Memory B cell (primary cell): Measurements from ENCODE around the gene YTHDC2.

Experiments
- ATAC-seq: fragments of 150-1000 bp; cut with Tn5 transposase; 2 replicates; pipeline ENCODE4 v1.10.0; 2021; ENCODE audit warnings: low read depth, mild to moderate bottlenecking, moderate library complexity
- DNase-seq, 2 donors: peaks; one replicate each; pipeline ENCODE4 v3.0.0; 2022; ENCODE audit warnings: low spot score in 2 of 2
- H3K27ac Mint-ChIP-seq: one replicate; pipeline ENCODE4 v1.8.0; 2022; ENCODE audit warnings: mild to moderate bottlenecking, moderate library complexity, mixed read lengths
- H3K27me3 Mint-ChIP-seq: one replicate; pipeline ENCODE4 v1.8.0; 2022; ENCODE audit warnings: mixed read lengths
- H3K36me3 Mint-ChIP-seq: one replicate; pipeline ENCODE4 v1.8.0; 2022; ENCODE audit warnings: mild to moderate bottlenecking, mixed read lengths
- H3K4me1 Mint-ChIP-seq: one replicate; pipeline ENCODE4 v1.8.0; 2022; ENCODE audit warnings: mixed read lengths
- H3K4me3 Mint-ChIP-seq: one replicate; pipeline ENCODE4 v1.8.0; 2022; ENCODE audit warnings: mild to moderate bottlenecking, moderate library complexity, mixed read lengths
- H3K9me3 Mint-ChIP-seq: one replicate; pipeline ENCODE4 v1.8.0; 2022; ENCODE audit warnings: mixed read lengths

Gene YTHDC2

DNA sequence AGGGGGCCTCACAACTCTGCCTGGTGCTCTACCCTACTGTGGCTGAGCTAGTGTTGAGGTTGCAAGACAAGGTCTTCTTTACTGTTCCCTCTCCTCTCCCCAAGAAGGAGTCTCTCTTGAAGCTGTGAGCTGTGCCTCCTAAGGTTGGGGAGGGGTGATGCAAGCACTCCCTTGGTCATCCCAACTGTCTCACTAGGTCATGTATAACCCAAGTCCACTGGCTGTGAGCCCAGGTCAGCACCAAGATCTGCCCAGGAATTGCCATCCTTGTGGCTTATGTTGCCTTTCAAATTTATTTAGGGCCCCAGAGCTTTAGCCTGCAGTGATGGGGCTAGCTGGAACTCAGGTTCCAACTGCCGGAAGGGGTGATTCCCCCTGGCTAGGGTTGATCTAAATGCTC lies 10.3 kb upstream of the YTHDC2 start:
- peaks cover 6% of the 10 kb centered on the region for H3K9me3 Mint-ChIP-seq
- H3K36me3 Mint-ChIP-seq, result peaks cover 1% of the 10 kb centered on the region
- peaks cover 14% of the 10 kb centered on the region for H3K27me3 Mint-ChIP-seq
- ATAC-seq (no peak), DNase-seq (no peak)
- H3K4me3 Mint-ChIP-seq, result no peak overlapping the region
- H3K4me1 Mint-ChIP-seq, result no peaks in the 10 kb centered on the region
- H3K27ac Mint-ChIP-seq, result no peak overlapping the region

DNA sequence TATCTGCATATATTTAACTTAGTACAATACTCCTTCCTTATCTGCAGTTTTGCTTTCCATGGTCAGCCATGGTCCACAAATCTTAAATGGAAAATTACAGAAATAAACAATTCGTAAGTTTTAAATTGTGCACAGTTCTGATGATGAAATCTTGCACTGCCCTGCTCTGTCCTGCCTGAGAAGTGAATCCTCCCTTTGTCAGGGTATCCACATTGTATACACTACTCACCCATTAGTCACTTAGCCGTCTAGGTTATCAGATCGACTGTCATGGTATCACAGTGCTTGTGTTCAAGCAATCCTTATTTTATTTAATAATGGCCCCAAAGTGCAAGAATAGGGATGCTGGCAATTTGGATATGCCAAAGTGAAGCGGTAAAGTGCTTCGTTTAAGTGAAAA lies 8.3 kb upstream of the YTHDC2 start:
- Mint-ChIP-seq H3K9me3 (peaks cover 3% of the 10 kb centered on the region), H3K27ac (no peak overlapping the region), H3K4me3 (no peak overlapping the region), H3K4me1 (no peaks in the 10 kb centered on the region), H3K27me3 (peaks cover 18% of the 10 kb centered on the region), H3K36me3 (peaks cover 1% of the 10 kb centered on the region)
- no peak for DNase-seq
- ATAC-seq, result no peak

DNA sequence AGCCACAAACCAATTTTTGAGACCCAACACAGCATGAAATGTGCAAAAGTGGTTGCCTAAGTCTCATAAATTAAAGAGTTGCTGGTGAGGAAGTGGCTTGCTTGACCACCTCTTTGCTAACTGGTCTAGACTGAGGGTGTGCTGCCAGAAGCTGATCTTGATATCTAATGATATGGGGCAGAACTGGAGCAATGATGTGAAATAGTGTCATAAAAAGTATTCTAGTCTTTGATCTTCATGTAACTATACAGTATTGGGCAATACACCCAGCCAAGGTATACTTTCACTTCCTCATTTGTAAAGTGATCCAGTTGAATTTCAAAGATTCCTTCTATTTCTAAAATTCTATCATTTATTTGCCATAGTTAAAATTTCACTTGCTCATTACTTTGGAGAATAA lies 5.9 kb upstream of the YTHDC2 start:
- Mint-ChIP-seq H3K27ac (no peak overlapping the region), H3K4me3 (no peak overlapping the region), H3K4me1 (no peaks in the 10 kb centered on the region), H3K27me3 (peaks cover 15% of the 10 kb centered on the region), H3K9me3 (no peaks in the 10 kb centered on the region), H3K36me3 (peaks cover 1% of the 10 kb centered on the region)
- ATAC-seq (peak; percentile 63), DNase-seq (no peak)

DNA sequence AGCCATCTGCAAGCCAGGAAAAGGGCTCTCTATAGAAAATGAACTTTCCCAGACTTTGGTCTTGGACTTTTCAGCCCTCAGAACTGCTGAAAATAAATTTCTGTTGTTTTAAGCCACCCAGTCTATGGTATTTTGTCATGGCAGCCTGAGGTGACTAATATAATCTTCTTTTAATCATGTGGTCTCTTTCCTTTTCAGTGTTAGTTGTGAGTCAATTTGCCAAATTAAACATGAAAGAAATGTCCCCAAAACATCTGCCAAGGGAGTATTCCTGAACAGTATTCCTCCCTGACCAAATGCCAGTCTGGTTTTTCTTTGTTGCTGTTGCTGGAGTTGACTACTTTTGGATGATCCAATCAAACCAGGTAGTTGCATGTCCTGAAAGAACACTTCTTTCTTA lies 4.7 kb upstream of the YTHDC2 start:
- H3K4me1 Mint-ChIP-seq, result peaks cover 2% of the 10 kb centered on the region
- H3K36me3 Mint-ChIP-seq, result no peaks in the 10 kb centered on the region
- peaks cover 13% of the 10 kb centered on the region for H3K27me3 Mint-ChIP-seq
- no peak overlapping the region for H3K27ac Mint-ChIP-seq
- H3K4me3 Mint-ChIP-seq, result no peak overlapping the region
- no peaks in the 10 kb centered on the region for H3K9me3 Mint-ChIP-seq
- DNase-seq (no peak), ATAC-seq (no peak)

DNA sequence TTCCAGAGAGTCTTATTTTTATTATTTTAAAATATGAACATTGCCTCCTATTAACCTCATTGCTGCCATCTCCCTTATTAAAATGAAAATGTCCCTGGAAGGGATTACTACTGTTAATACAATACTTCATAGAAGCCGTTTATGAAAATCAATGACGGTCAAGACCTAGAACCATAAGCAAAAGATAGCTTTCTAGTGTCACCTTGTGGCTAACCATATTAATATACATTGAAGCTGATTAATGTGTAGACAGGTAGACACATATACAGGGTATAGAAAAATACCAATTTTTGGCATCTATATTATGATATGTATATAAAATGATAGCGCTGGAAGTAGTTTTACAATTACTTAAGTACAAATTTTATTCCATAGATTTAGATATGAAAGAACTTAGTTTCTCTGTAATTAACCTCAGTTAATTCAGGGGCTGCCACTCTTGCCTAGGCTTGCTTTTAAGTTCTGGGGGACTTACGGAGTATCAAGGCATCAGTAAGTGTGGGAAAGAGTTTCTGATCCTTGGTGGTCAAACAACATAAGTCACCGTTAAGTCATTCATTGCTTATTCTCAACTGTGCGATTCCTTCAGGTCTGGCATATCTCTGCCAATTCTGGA lies 2.5 kb upstream of the YTHDC2 start:
- ATAC-seq (no peak), DNase-seq (no peak)
- Mint-ChIP-seq H3K4me3 (no peak overlapping the region), H3K4me1 (peaks cover 15% of the 10 kb centered on the region), H3K36me3 (peaks cover 3% of the 10 kb centered on the region), H3K27me3 (peaks cover 10% of the 10 kb centered on the region), H3K27ac (no peak overlapping the region), H3K9me3 (no peaks in the 10 kb centered on the region)

DNA sequence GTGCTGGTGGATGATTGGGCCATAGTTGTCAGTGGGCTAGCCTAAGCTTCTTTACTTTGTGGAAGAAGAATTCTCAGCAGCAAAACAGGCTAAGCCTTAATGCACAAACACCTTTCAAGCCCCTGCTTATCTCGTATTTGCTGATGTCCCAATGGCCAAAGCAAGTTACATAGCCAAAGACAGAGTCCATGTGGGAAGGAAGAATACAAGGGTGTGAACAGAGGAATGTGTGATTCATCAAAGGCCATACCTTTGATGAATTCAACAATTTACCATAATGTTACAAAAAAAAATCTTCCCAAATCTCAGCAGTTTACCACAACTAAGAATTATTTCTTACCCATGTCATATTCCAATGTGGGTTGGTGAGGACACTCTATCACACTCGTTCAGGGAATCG lies 1.2 kb upstream of the YTHDC2 start:
- DNase-seq (no peak), ATAC-seq (no peak)
- peaks cover 22% of the 10 kb centered on the region for H3K4me1 Mint-ChIP-seq
- no peaks in the 10 kb centered on the region for H3K9me3 Mint-ChIP-seq
- H3K36me3 Mint-ChIP-seq, result peaks cover 4% of the 10 kb centered on the region
- H3K27me3 Mint-ChIP-seq, result peaks cover 7% of the 10 kb centered on the region
- H3K4me3 Mint-ChIP-seq, result no peak overlapping the region
- H3K27ac Mint-ChIP-seq, result no peak overlapping the region

DNA sequence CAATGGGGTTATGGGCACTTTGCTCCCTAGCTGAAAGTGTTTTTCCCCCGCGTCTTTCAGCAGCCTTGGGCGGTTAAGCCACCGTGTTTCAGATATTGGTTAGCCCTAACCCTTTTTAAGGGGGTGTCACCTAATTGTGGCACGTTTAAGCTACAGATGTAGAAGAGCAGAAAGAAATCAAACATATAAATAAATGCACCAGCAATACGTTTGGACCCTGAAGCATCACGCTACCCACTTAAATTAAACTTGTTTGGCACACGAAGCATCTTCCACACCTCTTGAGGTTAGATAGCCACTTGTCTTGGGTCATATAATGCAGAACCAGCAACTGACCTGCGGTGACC lies 768 bp downstream of the YTHDC2 start:
- H3K27ac Mint-ChIP-seq, result peak overlapping the region; percentile 95
- H3K4me1 Mint-ChIP-seq, result peaks cover 23% of the 10 kb centered on the region

DNA sequence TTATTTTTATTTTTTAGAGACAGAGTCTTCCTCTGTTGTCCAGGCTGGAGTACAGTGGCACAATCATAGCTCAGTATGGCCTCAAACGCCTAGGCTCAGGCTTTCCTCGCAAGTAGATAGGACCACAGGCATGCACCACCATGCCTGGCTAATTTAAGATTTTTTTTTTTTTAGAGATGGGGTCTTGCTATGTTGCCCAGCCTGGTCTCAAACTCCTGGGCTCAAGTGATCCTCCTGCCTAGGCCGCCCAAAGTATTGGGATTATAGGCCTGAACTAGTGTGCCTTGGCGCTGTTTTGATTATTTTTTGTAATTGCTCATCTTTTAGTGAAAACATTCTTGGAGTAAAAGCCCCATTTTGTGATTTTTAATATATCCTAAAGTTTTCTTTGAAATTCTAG lies 5.4 kb downstream of the YTHDC2 start:
- no peak for ATAC-seq
- Mint-ChIP-seq H3K9me3 (no peaks in the 10 kb centered on the region), H3K27me3 (no peaks in the 10 kb centered on the region), H3K36me3 (peaks cover 13% of the 10 kb centered on the region), H3K27ac (no peak overlapping the region), H3K4me3 (no peak overlapping the region), H3K4me1 (peaks cover 28% of the 10 kb centered on the region)
- DNase-seq, result no peak

More for the DNA sequence above, 768 bp downstream of the YTHDC2 start:
- peak overlapping the region; percentile 93 for H3K4me3 Mint-ChIP-seq
- DNase-seq (no peak), ATAC-seq (no peak)
- peaks cover 7% of the 10 kb centered on the region for H3K36me3 Mint-ChIP-seq
- H3K27me3 Mint-ChIP-seq, result peaks cover 4% of the 10 kb centered on the region
- H3K9me3 Mint-ChIP-seq, result no peaks in the 10 kb centered on the region

DNA sequence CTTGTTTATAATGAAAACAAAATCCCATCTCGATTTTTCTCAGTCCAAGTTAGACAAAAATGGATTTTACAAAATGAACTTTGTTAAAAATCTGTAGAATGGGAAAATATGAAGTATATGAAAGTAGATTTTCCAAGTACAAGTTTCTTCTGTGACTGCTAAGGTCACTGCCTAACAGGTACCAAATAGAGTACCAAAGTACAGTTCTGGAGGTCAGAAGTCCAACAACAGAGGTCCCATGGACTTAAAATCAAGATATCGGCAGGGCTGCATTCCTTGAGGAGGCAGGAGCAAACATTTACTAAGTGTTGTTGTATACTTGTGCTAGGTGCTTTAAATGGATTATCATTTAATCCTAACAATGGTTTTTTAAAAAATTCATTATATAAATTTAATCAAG lies 5.9 kb downstream of the YTHDC2 start:
- H3K27ac Mint-ChIP-seq, result peak overlapping the region; percentile 42
- peaks cover 13% of the 10 kb centered on the region for H3K36me3 Mint-ChIP-seq
- H3K9me3 Mint-ChIP-seq, result no peaks in the 10 kb centered on the region
- DNase-seq (no peak), ATAC-seq (no peak)
- no peaks in the 10 kb centered on the region for H3K27me3 Mint-ChIP-seq
- H3K4me3 Mint-ChIP-seq, result no peak overlapping the region
- H3K4me1 Mint-ChIP-seq, result peaks cover 28% of the 10 kb centered on the region

DNA sequence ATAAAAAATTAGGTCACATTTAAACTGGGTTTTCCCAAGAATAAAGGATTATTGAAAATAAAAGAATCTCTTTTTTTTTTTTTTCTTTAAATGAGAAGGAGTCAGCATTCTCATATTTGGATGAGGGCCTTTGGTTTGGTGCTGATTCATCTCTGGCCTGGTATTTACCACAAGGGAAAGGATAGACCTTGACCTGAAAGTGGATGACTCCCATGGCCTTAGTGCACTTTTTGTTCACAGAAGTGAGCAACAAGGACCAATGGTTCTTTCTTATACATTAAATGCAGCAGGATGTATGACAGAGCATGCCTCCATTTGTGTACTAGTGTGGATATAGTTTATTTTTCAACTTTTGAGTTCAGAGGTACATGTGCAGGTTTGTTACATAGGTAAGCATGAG lies 6.9 kb downstream of the YTHDC2 start:
- H3K4me1 Mint-ChIP-seq, result peaks cover 28% of the 10 kb centered on the region
- H3K36me3 Mint-ChIP-seq, result peaks cover 13% of the 10 kb centered on the region
- DNase-seq (no peak), ATAC-seq (no peak)
- H3K9me3 Mint-ChIP-seq, result no peaks in the 10 kb centered on the region
- H3K27ac Mint-ChIP-seq, result no peak overlapping the region
- no peaks in the 10 kb centered on the region for H3K27me3 Mint-ChIP-seq
- no peak overlapping the region for H3K4me3 Mint-ChIP-seq

DNA sequence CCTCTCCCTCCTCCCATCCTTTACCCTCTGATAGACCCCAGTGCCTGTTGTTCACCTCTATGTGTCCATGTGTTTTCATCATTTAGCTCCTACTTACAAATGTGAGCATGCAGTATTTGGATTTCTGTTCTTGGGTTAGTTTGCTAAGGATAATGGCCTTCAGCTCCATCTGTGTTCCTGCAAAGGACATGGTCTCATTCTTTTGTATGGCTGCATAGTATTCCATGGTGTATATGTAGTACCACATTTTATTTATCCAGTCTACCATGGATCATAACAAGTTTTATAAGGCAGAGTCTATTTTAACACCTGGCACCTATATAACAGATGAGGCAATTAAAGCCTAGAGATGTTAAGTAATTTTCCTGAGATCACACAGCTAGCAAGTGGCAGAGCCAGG lies 7.4 kb downstream of the YTHDC2 start:
- no peak for ATAC-seq
- no peak for DNase-seq
- H3K36me3 Mint-ChIP-seq, result peaks cover 10% of the 10 kb centered on the region
- no peaks in the 10 kb centered on the region for H3K9me3 Mint-ChIP-seq
- H3K27me3 Mint-ChIP-seq, result no peaks in the 10 kb centered on the region
- no peak overlapping the region for H3K4me3 Mint-ChIP-seq
- H3K4me1 Mint-ChIP-seq, result peaks cover 24% of the 10 kb centered on the region
- H3K27ac Mint-ChIP-seq, result no peak overlapping the region

DNA sequence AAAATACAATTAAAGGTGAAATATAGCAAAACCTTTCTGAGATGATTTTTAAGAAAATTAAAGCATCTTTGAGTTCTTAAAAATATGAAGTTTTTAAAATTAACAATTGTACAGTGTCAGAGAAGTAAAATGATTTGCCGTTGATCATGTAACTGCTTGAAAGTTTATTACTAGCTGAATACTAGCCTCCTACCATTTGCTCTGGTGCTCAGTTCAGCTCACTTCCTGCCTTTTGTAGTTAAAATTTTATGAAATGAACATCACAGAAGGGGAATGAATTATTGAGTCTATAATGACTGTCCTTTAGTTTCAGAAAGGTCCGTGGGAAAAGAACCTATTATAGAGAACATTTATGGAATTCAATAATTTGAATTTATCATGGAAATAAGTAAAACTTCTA lies 9.7 kb downstream of the YTHDC2 start:
- ATAC-seq, result no peak
- peaks cover 7% of the 10 kb centered on the region for H3K36me3 Mint-ChIP-seq
- no peak overlapping the region for H3K4me3 Mint-ChIP-seq
- H3K27me3 Mint-ChIP-seq, result no peaks in the 10 kb centered on the region
- DNase-seq, result no peak
- peaks cover 16% of the 10 kb centered on the region for H3K4me1 Mint-ChIP-seq
- H3K9me3 Mint-ChIP-seq, result no peaks in the 10 kb centered on the region
- peak overlapping the region; percentile 55 for H3K27ac Mint-ChIP-seq

DNA sequence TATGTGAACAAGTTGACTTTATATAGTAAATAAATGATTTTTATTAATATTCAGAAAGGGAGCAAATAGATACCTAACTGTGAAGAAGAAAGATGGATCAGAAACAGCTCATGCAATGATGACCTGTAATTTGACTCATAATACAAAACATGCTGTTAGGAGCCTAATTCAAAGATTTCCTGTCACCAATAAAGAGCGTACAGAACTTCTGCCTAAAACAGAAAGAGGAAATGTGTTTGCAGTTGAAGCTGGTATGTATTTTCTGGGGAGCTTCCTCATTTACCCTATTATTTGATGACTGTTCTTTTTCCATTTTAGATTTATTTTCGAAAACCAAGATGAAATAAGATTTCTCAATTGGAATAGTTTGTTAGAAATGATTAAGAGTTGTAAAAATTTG lies 11.4 kb downstream of the YTHDC2 start:
- H3K27me3 Mint-ChIP-seq, result no peaks in the 10 kb centered on the region
- DNase-seq (peak in 1 of 2 donors; percentile 22), ATAC-seq (peak; percentile 97)
- H3K4me3 Mint-ChIP-seq, result no peak overlapping the region
- peaks cover 10% of the 10 kb centered on the region for H3K36me3 Mint-ChIP-seq
- H3K9me3 Mint-ChIP-seq, result no peaks in the 10 kb centered on the region
- H3K27ac Mint-ChIP-seq, result peak overlapping the region; percentile 70
- peaks cover 12% of the 10 kb centered on the region for H3K4me1 Mint-ChIP-seq

DNA sequence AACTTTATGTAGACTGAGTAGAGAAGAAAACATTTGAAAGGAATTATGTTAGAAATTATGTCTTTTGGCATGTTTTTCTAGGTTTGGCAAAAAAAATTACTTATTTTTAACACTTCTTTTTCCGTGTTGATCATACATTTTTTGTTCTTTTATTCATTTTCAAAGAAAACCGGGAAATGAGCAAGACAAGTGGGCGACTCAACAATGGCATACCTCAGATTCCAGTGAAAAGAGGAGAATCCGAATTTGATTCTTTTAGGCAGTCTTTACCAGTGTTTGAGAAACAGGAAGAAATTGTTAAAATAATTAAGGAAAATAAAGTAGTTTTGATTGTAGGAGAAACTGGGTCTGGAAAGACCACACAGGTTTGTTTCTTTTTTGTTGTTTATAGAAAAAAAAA lies 12.9 kb downstream of the YTHDC2 start:
- no peak overlapping the region for H3K27ac Mint-ChIP-seq
- no peak overlapping the region for H3K4me3 Mint-ChIP-seq
- peaks cover 18% of the 10 kb centered on the region for H3K36me3 Mint-ChIP-seq
- H3K9me3 Mint-ChIP-seq, result peaks cover 6% of the 10 kb centered on the region
- ATAC-seq (no peak), DNase-seq (no peak)
- peaks cover 11% of the 10 kb centered on the region for H3K4me1 Mint-ChIP-seq
- no peaks in the 10 kb centered on the region for H3K27me3 Mint-ChIP-seq

DNA sequence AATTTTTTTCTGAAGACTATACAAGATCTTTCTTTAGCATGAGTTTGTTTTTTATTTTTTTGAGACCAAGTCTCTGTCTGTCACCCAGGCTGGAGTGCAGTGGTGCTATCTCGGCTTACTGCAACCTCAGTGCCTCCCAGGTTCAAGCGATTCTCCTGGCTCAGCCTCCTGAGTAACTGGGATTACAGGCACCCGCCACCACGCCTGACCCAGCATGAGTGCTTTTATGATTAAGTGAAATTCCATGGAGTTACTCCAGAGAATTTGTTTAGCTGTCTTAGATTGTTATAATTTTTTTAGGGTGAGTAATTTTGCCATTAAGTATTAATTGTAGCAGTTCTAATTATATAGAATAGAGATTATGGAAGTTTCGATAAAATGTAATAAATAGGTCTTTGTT lies 14.3 kb downstream of the YTHDC2 start:
- Mint-ChIP-seq H3K9me3 (peaks cover 6% of the 10 kb centered on the region), H3K27me3 (no peaks in the 10 kb centered on the region), H3K4me3 (no peak overlapping the region), H3K4me1 (peaks cover 11% of the 10 kb centered on the region), H3K27ac (no peak overlapping the region), H3K36me3 (peaks cover 18% of the 10 kb centered on the region)
- ATAC-seq, result no peak
- no peak for DNase-seq
